ENCODE data around the gene ITGA11. TPM values are rescaled to one million over a fixed set of nuclear protein-coding genes. Genes with fewer than 3 reads are reported as not detected.
A peak's percentile ranks its signal among the peaks of the same experiment; 100 is the strongest.

Gene ITGA11
- total RNA-seq, 1 experiment from 2014 or later = not detected

DNA sequence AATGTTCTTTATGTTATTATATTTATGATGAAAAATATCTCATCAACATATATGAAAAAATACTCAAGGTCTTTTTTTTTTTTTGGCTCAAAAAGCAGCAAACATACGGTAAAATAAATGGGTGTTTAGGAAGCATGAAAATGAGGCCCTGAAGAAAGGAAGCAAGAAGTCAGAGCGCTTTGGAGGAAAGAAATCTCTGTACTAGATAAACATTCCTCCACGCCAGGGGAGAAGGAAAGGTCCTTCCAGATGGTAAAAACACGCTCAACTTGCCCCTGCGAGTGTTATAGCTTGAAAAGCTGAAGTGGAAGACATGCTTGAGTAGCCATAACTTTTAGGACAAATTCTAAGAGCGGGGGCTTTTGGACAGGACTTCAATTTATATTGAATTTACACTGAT is 101.5 kb downstream of the ITGA11 start:
- TF ChIP-seq EZH2phosphoT487 (IDR thresholded peaks at IDR 0.05; ENCODE audit: borderline replicate concordance, low read length) = no peak
- TF ChIP-seq, protein P1, sequence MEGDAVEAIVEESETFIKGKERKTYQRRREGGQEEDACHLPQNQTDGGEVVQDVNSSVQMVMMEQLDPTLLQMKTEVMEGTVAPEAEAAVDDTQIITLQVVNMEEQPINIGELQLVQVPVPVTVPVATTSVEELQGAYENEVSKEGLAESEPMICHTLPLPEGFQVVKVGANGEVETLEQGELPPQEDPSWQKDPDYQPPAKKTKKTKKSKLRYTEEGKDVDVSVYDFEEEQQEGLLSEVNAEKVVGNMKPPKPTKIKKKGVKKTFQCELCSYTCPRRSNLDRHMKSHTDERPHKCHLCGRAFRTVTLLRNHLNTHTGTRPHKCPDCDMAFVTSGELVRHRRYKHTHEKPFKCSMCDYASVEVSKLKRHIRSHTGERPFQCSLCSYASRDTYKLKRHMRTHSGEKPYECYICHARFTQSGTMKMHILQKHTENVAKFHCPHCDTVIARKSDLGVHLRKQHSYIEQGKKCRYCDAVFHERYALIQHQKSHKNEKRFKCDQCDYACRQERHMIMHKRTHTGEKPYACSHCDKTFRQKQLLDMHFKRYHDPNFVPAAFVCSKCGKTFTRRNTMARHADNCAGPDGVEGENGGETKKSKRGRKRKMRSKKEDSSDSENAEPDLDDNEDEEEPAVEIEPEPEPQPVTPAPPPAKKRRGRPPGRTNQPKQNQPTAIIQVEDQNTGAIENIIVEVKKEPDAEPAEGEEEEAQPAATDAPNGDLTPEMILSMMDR (conservative IDR thresholded peaks at IDR 0.05; ENCODE audit: low read depth, low read length) = no peak
- TF ChIP-seq EZH2 (IDR thresholded peaks at IDR 0.05; ENCODE audit: low read length, unreplicated experiment) = no peak
- intact Hi-C loops (cut with micrococcal nuclease) = no loop called here
- ChIA-PET CTCF (no interaction called here), POLR2A (ENCODE audit: unreplicated experiment) (no interaction called here)
- H3K27me3 ChIP-seq (ENCODE audit: low read length) = peaks cover 6% of the 10 kb centered on the region; the same call in 1 of the 2 replicates
- no peaks in the 10 kb centered on the region for H4K20me1 ChIP-seq (ENCODE audit: low read length)
- no peaks in the 10 kb centered on the region for H3K36me3 ChIP-seq (ENCODE audit: low read depth, low read length)
- H3K79me2 ChIP-seq (ENCODE audit: low read length) = no peaks in the 10 kb centered on the region
- no peaks in the 10 kb centered on the region for H3K9me3 ChIP-seq (ENCODE audit: low read length)
- no peak for ATAC-seq
- no TSS peak for BruUV-seq (replicated peaks)
- no peak for DNase-seq
- H3K27ac ChIP-seq (ENCODE audit: low read length) = no peak overlapping the region
- no peak overlapping the region for H3K4me3 ChIP-seq (ENCODE audit: low read length)
- no peaks in the 10 kb centered on the region for H3K9me2 ChIP-seq (replicated peaks; ENCODE audit: low read length)
- H2AFZ ChIP-seq (ENCODE audit: low read length) = no peak overlapping the region
- H3K9ac ChIP-seq (ENCODE audit: low read length) = no peak overlapping the region
- no peak overlapping the region for H3K4me2 ChIP-seq (ENCODE audit: low read length)
- no peaks in the 10 kb centered on the region for H3K4me1 ChIP-seq (ENCODE audit: insufficient read depth, low read length)
- H3F3A ChIP-seq (ENCODE audit: low read length, unreplicated experiment) = no peaks in the 10 kb centered on the region

DNA sequence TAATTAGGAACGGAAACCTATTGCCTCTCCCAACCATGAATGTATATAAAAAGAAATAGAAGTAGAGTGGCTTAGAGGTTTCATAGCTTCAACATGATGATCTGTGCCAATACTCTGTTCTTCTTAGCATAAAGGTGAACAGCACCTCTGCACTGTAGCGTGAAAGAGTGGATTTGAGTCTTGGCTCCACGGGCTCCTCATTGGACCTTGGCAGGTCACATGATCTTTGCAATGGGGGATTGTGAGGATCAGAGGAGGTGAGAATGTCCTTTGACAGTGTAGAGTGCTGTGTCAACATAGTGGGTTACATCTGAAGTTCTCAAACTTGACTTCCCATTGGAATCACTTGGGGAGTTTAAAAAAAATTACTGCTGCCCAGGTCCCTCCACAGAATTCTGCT is 103.0 kb downstream of the ITGA11 start:
- Histone ChIP-seq H3K9ac (ENCODE audit: low read length) (no peak overlapping the region), H3K4me3 (ENCODE audit: low read length) (no peak overlapping the region), H4K20me1 (ENCODE audit: low read length) (no peaks in the 10 kb centered on the region), H3K36me3 (ENCODE audit: low read depth, low read length) (no peaks in the 10 kb centered on the region), H3K27ac (ENCODE audit: low read length) (no peak overlapping the region), H2AFZ (ENCODE audit: low read length) (no peak overlapping the region), H3K4me2 (ENCODE audit: low read length) (no peak overlapping the region), H3K9me3 (ENCODE audit: low read length) (no peaks in the 10 kb centered on the region), H3K27me3 (ENCODE audit: low read length) (peaks cover 6% of the 10 kb centered on the region; the same call in 1 of the 2 replicates), H3K4me1 (ENCODE audit: insufficient read depth, low read length) (no peaks in the 10 kb centered on the region), H3F3A (ENCODE audit: low read length, unreplicated experiment) (no peaks in the 10 kb centered on the region), H3K79me2 (ENCODE audit: low read length) (no peaks in the 10 kb centered on the region), H3K9me2 (replicated peaks; ENCODE audit: low read length) (no peaks in the 10 kb centered on the region)
- no peak for ATAC-seq
- ChIA-PET CTCF (no interaction called here), POLR2A (ENCODE audit: unreplicated experiment) (no interaction called here)
- TF ChIP-seq EZH2 (IDR thresholded peaks at IDR 0.05; ENCODE audit: low read length, unreplicated experiment) (no peak), EZH2phosphoT487 (IDR thresholded peaks at IDR 0.05; ENCODE audit: borderline replicate concordance, low read length) (no peak)
- TF ChIP-seq, protein P1 (conservative IDR thresholded peaks at IDR 0.05; ENCODE audit: low read depth, low read length) = no peak
- no TSS peak for BruUV-seq (replicated peaks)
- intact Hi-C loops (cut with micrococcal nuclease) = no loop called here
- DNase-seq = no peak

- DNase-seq = peak; percentile 14
- no peaks in the 10 kb centered on the region for H3K36me3 ChIP-seq (ENCODE audit: low read depth, low read length)
- no peak overlapping the region for H3K4me2 ChIP-seq (ENCODE audit: low read length)
- POLR2A ChIA-PET (ENCODE audit: unreplicated experiment) = no interaction called here
- CTCF ChIA-PET = no interaction called here
- no peak overlapping the region for H3K4me3 ChIP-seq (ENCODE audit: low read length)
- no peak overlapping the region for H3K27ac ChIP-seq (ENCODE audit: low read length)
- peaks cover 6% of the 10 kb centered on the region; the same call in 1 of the 2 replicates for H3K27me3 ChIP-seq (ENCODE audit: low read length)
- no TSS peak for BruUV-seq (replicated peaks)
- H2AFZ ChIP-seq (ENCODE audit: low read length) = no peak overlapping the region
- no peak overlapping the region for H3K9ac ChIP-seq (ENCODE audit: low read length)
- intact Hi-C loops (cut with micrococcal nuclease) = no loop called here
- TF ChIP-seq EZH2phosphoT487 (IDR thresholded peaks at IDR 0.05; ENCODE audit: borderline replicate concordance, low read length) (no peak), EZH2 (IDR thresholded peaks at IDR 0.05; ENCODE audit: low read length, unreplicated experiment) (no peak)
- TF ChIP-seq, protein P1 (conservative IDR thresholded peaks at IDR 0.05; ENCODE audit: low read depth, low read length) = no peak
- no peak for ATAC-seq
- H3F3A ChIP-seq (ENCODE audit: low read length, unreplicated experiment) = no peaks in the 10 kb centered on the region
- H4K20me1 ChIP-seq (ENCODE audit: low read length) = no peaks in the 10 kb centered on the region
- H3K9me3 ChIP-seq (ENCODE audit: low read length) = no peaks in the 10 kb centered on the region
- H3K9me2 ChIP-seq (replicated peaks; ENCODE audit: low read length) = no peaks in the 10 kb centered on the region
- no peaks in the 10 kb centered on the region for H3K4me1 ChIP-seq (ENCODE audit: insufficient read depth, low read length)
- no peaks in the 10 kb centered on the region for H3K79me2 ChIP-seq (ENCODE audit: low read length)
Observed at GRCh38 chr15:68328443-68328842, 103.5 kb downstream of the ITGA11 start.

Data from PC-3 (cell line).